Liver (tissue), 9 donors: ENCODE results near the gene KDM4D. TPM values are rescaled to one million over a fixed set of nuclear protein-coding genes. Genes with fewer than 3 reads are reported as not detected.

Experiments used
- DNase-seq: peaks from one replicate; pipeline ENCODE4 v3.0.0-alpha.2; 2017; ENCODE audit warnings: low spot score
- H3K27ac ChIP-seq, 2 donors: one replicate each; pipeline ENCODE4 v1.7.0; 2013; ENCODE audit warnings: inconsistent platforms in 2 of 2, low read length in 2 of 2, control low read depth in 1 of 2, low read depth in 1 of 2, mild to moderate bottlenecking in 1 of 2
- H3K27me3 ChIP-seq, 4 donors: one replicate each; pipeline versions ENCODE4 v1.6.1 to v1.7.0; 2013; ENCODE audit warnings: low read length in 3 of 4, inconsistent platforms in 1 of 4, mild to moderate bottlenecking in 1 of 4, moderate library complexity in 1 of 4; ENCODE audit not compliant: control insufficient read depth in 4 of 4, insufficient read depth in 4 of 4
- H3K36me3 ChIP-seq, 4 donors: one replicate each; pipeline versions ENCODE4 v1.6.1 to v1.7.0; 2013; ENCODE audit warnings: low read length in 3 of 4, mild to moderate bottlenecking in 3 of 4, low read depth in 1 of 4, moderate library complexity in 1 of 4; ENCODE audit not compliant: control insufficient read depth in 4 of 4, insufficient read depth in 3 of 4
- H3K4me1 ChIP-seq, 4 donors: one replicate each; pipeline versions ENCODE4 v1.6.1 to v1.7.0; 2013; ENCODE audit warnings: low read length in 3 of 4, mild to moderate bottlenecking in 3 of 4, moderate library complexity in 1 of 4; ENCODE audit not compliant: control insufficient read depth in 4 of 4, insufficient read depth in 4 of 4
- H3K4me3 ChIP-seq, 3 donors: one replicate each; pipeline versions ENCODE4 v1.6.1 to v1.7.0; 2013; ENCODE audit warnings: low read length in 3 of 3, control low read depth in 1 of 3, low read depth in 1 of 3, mild to moderate bottlenecking in 1 of 3
- H3K9ac ChIP-seq, 2 donors: one replicate each; pipeline ENCODE4 v1.7.0; 2013; ENCODE audit warnings: low read length in 2 of 2, mild to moderate bottlenecking in 2 of 2, moderate library complexity in 2 of 2, control low read depth in 1 of 2, low read depth in 1 of 2
- H3K9me3 ChIP-seq, 4 donors: one replicate each; pipeline versions ENCODE4 v1.6.1 to v1.7.0; 2013; ENCODE audit warnings: low read length in 3 of 4; ENCODE audit not compliant: control insufficient read depth in 4 of 4
- ATF3 ChIP-seq: IDR thresholded peaks from 2 replicates; pipeline ENCODE4 v1.6.1; 2016; ENCODE audit warnings: antibody characterized with exemption
- CTCF ChIP-seq: fragments of 150-350 bp; IDR thresholded peaks from 2 replicates; pipeline ENCODE4 v1.5.1; 2017; ENCODE audit warnings: improper control_type of control experiment, low read depth, low read length; ENCODE audit not compliant: missing input control
- EGR1 ChIP-seq, 2 donors: IDR thresholded peaks; 2 replicates each; pipeline ENCODE4 v1.6.1; 2016 to 2018; ENCODE audit warnings: antibody characterized with exemption in 2 of 2, low read depth in 2 of 2
- FOXA1 ChIP-seq: IDR thresholded peaks from 2 replicates; pipeline ENCODE4 v1.6.1; 2016; ENCODE audit warnings: antibody characterized with exemption
- FOXA2 ChIP-seq: IDR thresholded peaks from 2 replicates; pipeline ENCODE4 v1.6.1; 2016; ENCODE audit warnings: antibody characterized with exemption
- GABPA ChIP-seq, 2 donors: IDR thresholded peaks in 1 of 2; conservative IDR thresholded peaks in 1 of 2; 2 replicates each; pipeline ENCODE4 v1.6.1; 2016; ENCODE audit warnings: antibody characterized with exemption in 2 of 2, mild to moderate bottlenecking in 1 of 2, moderate library complexity in 1 of 2
- HNF4A ChIP-seq, 2 donors: conservative IDR thresholded peaks; 2 replicates each; pipeline ENCODE4 v1.6.1; 2016; ENCODE audit warnings: antibody characterized with exemption in 2 of 2, mild to moderate bottlenecking in 2 of 2
- JUND ChIP-seq, 2 donors: IDR thresholded peaks; 2 replicates each; pipeline ENCODE4 v1.6.1; 2016; ENCODE audit warnings: antibody characterized with exemption in 2 of 2
- MAX ChIP-seq: IDR thresholded peaks from 2 replicates; pipeline ENCODE4 v1.6.1; 2016; ENCODE audit warnings: antibody characterized with exemption
- NR2F2 ChIP-seq: IDR thresholded peaks from 2 replicates; pipeline ENCODE4 v1.6.1; 2016; ENCODE audit warnings: antibody characterized with exemption
- RAD21 ChIP-seq, 2 donors: IDR thresholded peaks; 2 replicates each; pipeline ENCODE4 v1.6.1; 2016; ENCODE audit warnings: antibody characterized with exemption in 2 of 2, mild to moderate bottlenecking in 2 of 2
- REST ChIP-seq: IDR thresholded peaks from 2 replicates; pipeline ENCODE4 v1.6.1; 2016; ENCODE audit warnings: antibody characterized with exemption, mild to moderate bottlenecking
- RXRA ChIP-seq, 2 donors: IDR thresholded peaks; 2 replicates each; pipeline ENCODE4 v1.6.1; 2017 to 2018; ENCODE audit warnings: antibody characterized with exemption in 2 of 2, mild to moderate bottlenecking in 1 of 2
- SP1 ChIP-seq: IDR thresholded peaks from 2 replicates; pipeline ENCODE4 v1.6.1; 2018; ENCODE audit warnings: antibody characterized with exemption, mild to moderate bottlenecking
- TAF1 ChIP-seq: conservative IDR thresholded peaks from 2 replicates; pipeline ENCODE4 v1.6.1; 2016; ENCODE audit warnings: antibody characterized with exemption, mild to moderate bottlenecking
- YY1 ChIP-seq: IDR thresholded peaks from 2 replicates; pipeline ENCODE4 v1.6.1; 2016; ENCODE audit warnings: antibody characterized with exemption, mild to moderate bottlenecking
- ZBTB33 ChIP-seq: IDR thresholded peaks from 2 replicates; pipeline ENCODE4 v1.6.1; 2016; ENCODE audit warnings: antibody characterized with exemption
- WGBS: extraction: QIAGEN DNeasy Blood & Tissue Kit; methylation state at CpG from one replicate; pipeline ENCODE4 v1.1.7; 2013; 5-methylcytosine and 5-hydroxymethylcytosine counted together
- polyA plus RNA-seq, 2 donors: library from polyadenylated mRNA; stranded (reverse) in 1 of 2; unstranded in 1 of 2; fragments of 200-250 nt in 1 of 2; fragments of >200 nt in 1 of 2; fragmentation: Nextera tagmentation in 1 of 2; extraction: Ambion mirVana in 1 of 2; gene quantifications; one replicate each; pipeline versions ENCODE4 v1.2.1 to v1.2.3, GENCODE V29; 2013 to 2015
- total RNA-seq, 2 donors: library from RNA; depleted of rRNA; stranded (reverse); fragments of >200 nt; gene quantifications; one replicate each; pipeline ENCODE4 v1.2.3, GENCODE V29; 2014
- donor health status: healthy.
- donor health status: healthy.
- donor health status: healthy.
- donor health status: healthy.
- donor health status: healthy.

Gene KDM4D
- total and polyA plus RNA-seq, 4 donors: 0.11 to 0.23 (median 0.17) TPM

GRCh38 chr11:94926271-94926625 is 47.3 kb upstream of the KDM4D start (continued):
- no peak for TF ChIP-seq CTCF
- TF ChIP-seq RXRA (IDR thresholded peaks at IDR 0.05): no peak
- no peak for TF ChIP-seq EGR1 (IDR thresholded peaks at IDR 0.05; ENCODE audit: low read depth in 2 of 2)

GRCh38 chr11:94926698-94927237 is 46.7 kb upstream of the KDM4D start:
- DNase-seq: peak; percentile 41
- no peaks in the 10 kb centered on the region for H3K9me3 ChIP-seq
- no peak overlapping the region for H3K9ac ChIP-seq
- H3K4me3 ChIP-seq: no peak overlapping the region
- H3K27me3 ChIP-seq: no peaks in the 10 kb centered on the region
- H3K27ac ChIP-seq: peak overlapping the region; percentile 56 to 74
- TF ChIP-seq NR2F2 (peak; percentile 99), RXRA (IDR thresholded peaks at IDR 0.05) (peak; percentile 4 to 67), TAF1 (no peak), REST (peak; percentile 16), ATF3 (no peak), MAX (peak; percentile 41), GABPA (IDR thresholded peaks at IDR 0.05 in 1 of 2, conservative IDR thresholded peaks at IDR 0.05 in 1 of 2) (no peak), RAD21 (IDR thresholded peaks at IDR 0.05) (peak; percentile 16 to 34), FOXA1 (no peak), FOXA2 (no peak), CTCF (no peak), ZBTB33 (no peak), HNF4A (conservative IDR thresholded peaks at IDR 0.05) (no peak), EGR1 (IDR thresholded peaks at IDR 0.05; ENCODE audit: low read depth in 2 of 2) (no peak), JUND (IDR thresholded peaks at IDR 0.05) (no peak), YY1 (no peak), SP1 (peak; percentile 63)
- 50% methylated on average over 6 of the region's 6 CpGs for WGBS
- peaks cover 1 to 12% (median 8%) of the 10 kb centered on the region in 4 donors for H3K4me1 ChIP-seq
- H3K36me3 ChIP-seq: no peaks in the 10 kb centered on the region
